GM23338 (cell line): ENCODE results near the gene SLC5A2. TPM values are rescaled to one million over a fixed set of nuclear protein-coding genes. Genes with fewer than 3 reads are reported as not detected.

ENCODE experiments used
- ATAC-seq: fragments of 200-7000 bp; cut with Tn5 transposase; 3 replicates; pipeline ENCODE4 v1.9.1; 2020
- DNase-seq: peaks from one replicate; pipeline ENCODE4 v3.0.0-alpha.2; 2015; ENCODE audit warnings: low spot score
- H2AFZ ChIP-seq: fragments of 200-600 bp; sonication (generic); 2 replicates; pipeline ENCODE4 v1.8.0; 2016; ENCODE audit warnings: antibody characterized with exemption, mild to moderate bottlenecking, moderate library complexity
- H3F3A ChIP-seq: fragments of 200-600 bp; sonication (generic); replicated peaks from 2 replicates; pipeline ENCODE4 v1.8.0; 2017; ENCODE audit warnings: antibody characterized with exemption, mixed run types, low read depth
- H3K27ac ChIP-seq: fragments of 200-600 bp; sonication (generic); 2 replicates; pipeline ENCODE4 v1.6.1; 2016; ENCODE audit warnings: low read depth
- H3K27me3 ChIP-seq: fragments of 200-600 bp; sonication (generic); 2 replicates; pipeline ENCODE4 v1.8.0; 2016; ENCODE audit warnings: mild to moderate bottlenecking, mixed run types, moderate library complexity; ENCODE audit not compliant: insufficient read depth
- H3K36me3 ChIP-seq: fragments of 200-600 bp; sonication (generic); 2 replicates; pipeline ENCODE4 v1.8.0; 2016; ENCODE audit warnings: mild to moderate bottlenecking; ENCODE audit not compliant: insufficient read depth
- H3K4me1 ChIP-seq: fragments of 200-600 bp; sonication (generic); 2 replicates; pipeline ENCODE4 v1.8.0; 2016; ENCODE audit warnings: mild to moderate bottlenecking, moderate library complexity; ENCODE audit not compliant: insufficient read depth
- H3K4me2 ChIP-seq: fragments of 200-600 bp; sonication (generic); 2 replicates; pipeline ENCODE4 v1.7.1; 2017; ENCODE audit warnings: mixed run types
- H3K4me3 ChIP-seq: fragments of 200-600 bp; sonication (generic); 2 replicates; pipeline ENCODE4 v1.6.1; 2016; ENCODE audit warnings: mixed run types
- H3K79me2 ChIP-seq: fragments of 200-600 bp; sonication (generic); replicated peaks from 2 replicates; pipeline ENCODE4 v1.8.0; 2017; ENCODE audit warnings: mild to moderate bottlenecking; ENCODE audit not compliant: insufficient read depth
- H3K9me2 ChIP-seq: fragments of 200-600 bp; sonication (generic); 2 replicates; pipeline ENCODE4 v1.8.0; 2017; ENCODE audit not compliant: insufficient read depth
- H4K20me1 ChIP-seq: fragments of 200-600 bp; sonication (generic); replicated peaks from 2 replicates; pipeline ENCODE4 v1.8.0; 2017; ENCODE audit warnings: mild to moderate bottlenecking; ENCODE audit not compliant: insufficient read depth
- H3K27ac Mint-ChIP-seq: 2 replicates; pipeline ENCODE4 v1.8.0; 2020; ENCODE audit warnings: inconsistent platforms, mild to moderate bottlenecking, moderate library complexity, mixed read lengths
- H3K27me3 Mint-ChIP-seq: 3 replicates; pipeline ENCODE4 v1.8.0; 2022; ENCODE audit warnings: low read depth, mild to moderate bottlenecking, moderate library complexity, mixed read lengths, inconsistent platforms; ENCODE audit not compliant: insufficient read depth, poor library complexity
- H3K36me3 Mint-ChIP-seq: 3 replicates; pipeline ENCODE4 v1.8.0; 2021; ENCODE audit warnings: low read depth, mild to moderate bottlenecking, inconsistent platforms, moderate library complexity, mixed read lengths
- H3K4me1 Mint-ChIP-seq: 3 replicates; pipeline ENCODE4 v1.8.0; 2020; ENCODE audit warnings: mild to moderate bottlenecking, inconsistent platforms, mixed read lengths
- H3K4me3 Mint-ChIP-seq: 3 replicates; pipeline ENCODE4 v1.8.0; 2021; ENCODE audit warnings: moderate library complexity, mild to moderate bottlenecking, inconsistent platforms, mixed read lengths
- H3K9me3 Mint-ChIP-seq: 3 replicates; pipeline ENCODE4 v1.8.0; 2020; ENCODE audit warnings: moderate library complexity, mild to moderate bottlenecking, inconsistent platforms, mixed read lengths
- CREB1 ChIP-seq: fragments of 250-450 bp; sonication (Bioruptor Pico); IDR thresholded peaks from 2 replicates; pipeline ENCODE4 v1.5.0; 2020; ENCODE audit warnings: low read depth, mild to moderate bottlenecking, moderate library complexity
- CTCF ChIP-seq, 2 experiments: fragments of 200-600 bp in 1 of 2; sonication (generic) in 1 of 2; conservative IDR thresholded peaks; 2 replicates each; pipeline versions ENCODE4 v1.5.1 to v1.6.1; 2016 to 2017; ENCODE audit warnings: antibody characterized with exemption in 2 of 2, low read depth in 2 of 2, mild to moderate bottlenecking in 2 of 2, moderate library complexity in 1 of 2
- ETS1 ChIP-seq: IDR thresholded peaks from 2 replicates; pipeline ENCODE4 v1.6.1; 2016; ENCODE audit warnings: antibody characterized with exemption
- EZH2 ChIP-seq: fragments of 200-600 bp; sonication (generic); IDR thresholded peaks from one replicate; pipeline ENCODE4 v1.8.0; 2017; ENCODE audit warnings: antibody characterized with exemption, mild to moderate bottlenecking, low read depth; ENCODE audit not compliant: unreplicated experiment
- EZH2phosphoT487 ChIP-seq: fragments of 200-600 bp; sonication (generic); IDR thresholded peaks from one replicate; pipeline ENCODE4 v1.8.1; 2018; ENCODE audit warnings: antibody characterized with exemption; ENCODE audit not compliant: unreplicated experiment
- JUNB ChIP-seq: IDR thresholded peaks from one replicate; pipeline ENCODE4 v1.6.1; 2016; ENCODE audit warnings: antibody characterized with exemption; ENCODE audit not compliant: unreplicated experiment
- NANOG ChIP-seq: IDR thresholded peaks from 2 replicates; pipeline ENCODE4 v1.6.1; 2016; ENCODE audit warnings: antibody characterized with exemption, borderline replicate concordance
- POLR2AphosphoS5 ChIP-seq: IDR thresholded peaks from 2 replicates; pipeline ENCODE4 v1.6.1; 2016; ENCODE audit warnings: antibody characterized with exemption, low read depth
- REST ChIP-seq: IDR thresholded peaks from one replicate; pipeline ENCODE4 v1.6.1; 2018; ENCODE audit warnings: antibody characterized with exemption; ENCODE audit not compliant: unreplicated experiment
- STAT1 ChIP-seq: IDR thresholded peaks from one replicate; pipeline ENCODE4 v1.6.1; 2016; ENCODE audit warnings: antibody characterized with exemption; ENCODE audit not compliant: unreplicated experiment
- ZNF114 ChIP-seq: fragments of 250-450 bp; sonication (Bioruptor Pico); IDR thresholded peaks from 2 replicates; pipeline ENCODE4 v1.5.0; 2020; ENCODE audit warnings: mild to moderate bottlenecking, moderate library complexity
- ZNF331 ChIP-seq: fragments of 250-450 bp; sonication (Bioruptor Pico); IDR thresholded peaks from 2 replicates; pipeline ENCODE4 v1.5.0; 2020; ENCODE audit warnings: low read depth, mild to moderate bottlenecking, moderate library complexity
- ZNF462 ChIP-seq: fragments of 250-450 bp; sonication (Bioruptor Pico); IDR thresholded peaks from 2 replicates; pipeline ENCODE4 v1.5.0; 2020; ENCODE audit warnings: mild to moderate bottlenecking, moderate library complexity
- polyA plus RNA-seq: library from polyadenylated mRNA; unstranded; fragments of >200 nt; fragmentation: Nextera tagmentation; extraction: Ambion mirVana; gene quantifications from 2 replicates; pipeline ENCODE4 v1.2.1, GENCODE V29; 2016
- total RNA-seq: library from RNA; depleted of rRNA; stranded (reverse); fragments of >200 nt; shearing (Covaris generic); gene quantifications from 2 replicates; pipeline ENCODE4 v1.2.3, GENCODE V29; 2014

SLC5A2 gene
- total and polyA plus RNA-seq, 2 experiments from 2014 or later = 0.76 to 3.6 TPM

GRCh38 chr16:31471241-31471874 lies 11.6 kb upstream of the SLC5A2 start:
- no peaks in the 10 kb centered on the region; the same call in 1 of the 2 replicates for H4K20me1 ChIP-seq
- no peak for TF ChIP-seq JUNB
- no peak for TF ChIP-seq ETS1
- no peak for TF ChIP-seq EZH2phosphoT487
- TF ChIP-seq REST = no peak
- no peak for TF ChIP-seq NANOG
- TF ChIP-seq EZH2 = no peak
- TF ChIP-seq CTCF (conservative IDR thresholded peaks at IDR 0.05; ENCODE audit: low read depth in 2 of 2) = no peak
- no peak for TF ChIP-seq ZNF331 (CRISPR knock-in tag)
- TF ChIP-seq POLR2AphosphoS5 = no peak
- no peak for TF ChIP-seq ZNF462 (CRISPR knock-in tag)
- no peak for TF ChIP-seq ZNF114 (CRISPR knock-in tag)
- TF ChIP-seq STAT1 = no peak
- no peak for TF ChIP-seq CREB1 (CRISPR knock-in tag)
- H3K27me3 Mint-ChIP-seq = peaks cover 48% of the 10 kb centered on the region
- no peaks in the 10 kb centered on the region for H3F3A ChIP-seq
- H3K27ac ChIP-seq = no peak overlapping the region
- H3K9me2 ChIP-seq = no peaks in the 10 kb centered on the region
- H3K4me2 ChIP-seq = peak overlapping the region; percentile 87
- peaks cover 56% of the 10 kb centered on the region for H3K27me3 ChIP-seq
- H3K79me2 ChIP-seq = no peaks in the 10 kb centered on the region
- peaks cover 9% of the 10 kb centered on the region; the same call in 2 of the 3 replicates for H3K4me1 Mint-ChIP-seq
- H3K4me1 ChIP-seq = peaks cover 7% of the 10 kb centered on the region; the same call in 1 of the 2 replicates
- ATAC-seq (no peak), DNase-seq (peak; percentile 48)
- peaks cover 6% of the 10 kb centered on the region for H3K9me3 Mint-ChIP-seq
- peak overlapping the region; percentile 64 for H3K4me3 Mint-ChIP-seq
- no peak overlapping the region for H3K27ac Mint-ChIP-seq
- H3K36me3 Mint-ChIP-seq = peaks cover 16% of the 10 kb centered on the region
- H3K4me3 ChIP-seq = peak overlapping the region; percentile 90
- peak overlapping the region; percentile 78 for H2AFZ ChIP-seq
- H3K36me3 ChIP-seq = no peaks in the 10 kb centered on the region
